Kidney (tissue), 14 donors: ENCODE data around the gene PLPP3. TPM values are rescaled to one million over a fixed set of nuclear protein-coding genes. Genes with fewer than 3 reads are reported as not detected.

Experiments
- DNase-seq, 5 donors: peaks; one replicate each; pipeline ENCODE4 v3.0.0-alpha.2; 2013 to 2020
- FAIRE-seq: peaks from 2 replicates; lab custom pipeline; 2012; peaks lifted over from hg19 to GRCh38; lab: Jason Lieb, UNC
- H3K27ac ChIP-seq, 2 donors: one replicate each; pipeline ENCODE4 v1.7.0; 2013; ENCODE audit warnings: low read depth in 2 of 2, low read length in 2 of 2, inconsistent platforms in 1 of 2
- H3K27me3 ChIP-seq: one replicate; pipeline ENCODE4 v1.7.1; 2013; ENCODE audit warnings: low read length, inconsistent platforms; ENCODE audit not compliant: control insufficient read depth, insufficient read depth
- H3K36me3 ChIP-seq, 3 donors: one replicate each; pipeline versions ENCODE4 v1.7.0 to v1.7.1; 2013; ENCODE audit warnings: low read length in 3 of 3, control low read depth in 1 of 3, inconsistent platforms in 1 of 3; ENCODE audit not compliant: insufficient read depth in 3 of 3, control insufficient read depth in 2 of 3
- H3K4me1 ChIP-seq, 3 donors: one replicate each; pipeline versions ENCODE4 v1.7.0 to v1.7.1; 2013; ENCODE audit warnings: low read length in 3 of 3, inconsistent platforms in 1 of 3, low read depth in 1 of 3; ENCODE audit not compliant: control insufficient read depth in 2 of 3, insufficient read depth in 2 of 3
- H3K4me3 ChIP-seq, 3 donors: one replicate each; pipeline versions ENCODE4 v1.7.0 to v1.8.1; 2013; ENCODE audit warnings: low read length in 3 of 3, control low read depth in 1 of 3, inconsistent platforms in 1 of 3
- H3K9ac ChIP-seq, 3 donors: one replicate each; pipeline versions ENCODE4 v1.7.0 to v1.7.1; 2013; ENCODE audit warnings: low read length in 3 of 3, control low read depth in 1 of 3, inconsistent platforms in 1 of 3
- H3K9me3 ChIP-seq, 3 donors: one replicate each; pipeline versions ENCODE4 v1.7.0 to v1.7.1; 2013; ENCODE audit warnings: low read length in 3 of 3, control low read depth in 1 of 3, inconsistent platforms in 1 of 3; ENCODE audit not compliant: control insufficient read depth in 2 of 3, insufficient read depth in 1 of 3
- intact Hi-C: fragments of 100-400 bp; cut with DNase I; formaldehyde crosslinking; loops from one replicate; pipeline ENCODE4 v1.11.1; 2022
- polyA plus RNA-seq: library from polyadenylated mRNA; stranded (reverse); fragments of 350-450 nt; fragmentation: Illumina TruSeq; extraction: RNeasy Lipid Tissue Mini Kit (QIAGEN cat#74804); gene quantifications from one replicate; pipeline ENCODE4 v1.2.3, GENCODE V29; 2014; ENCODE audit warnings: low read depth, low replicate concordance; ENCODE audit not compliant: insufficient read depth
- total RNA-seq: library from RNA; stranded (reverse); fragmentation: NEBNext Ultra II Directional; extraction: Animal tissue kit (Norgen Biotek cat#: 25700); gene quantifications from one replicate; pipeline ENCODE4 v1.2.1, GENCODE V29; 2021
- TF ChIP-seq, protein P1 (sequence below): IDR thresholded peaks from 3 replicates; pipeline ENCODE4 v1.5.1; 2012; ENCODE audit warnings: mild to moderate bottlenecking, moderate library complexity, borderline replicate concordance; ENCODE audit not compliant: insufficient read depth; ENCODE audit errors: extremely low read depth
- donor health status: control.
- donor health status: control.
- donor health status: control.
- donor health status: control.
- donor health status: control.
- donor health status: DM: yes; HTN: yes; CAD: no.
- donor health status: Normal renal cell carcinoma (clear cell type).

Gene PLPP3
- total and polyA plus RNA-seq, 2 donors from 2014 or later, result 100 to 107 TPM

DNA sequence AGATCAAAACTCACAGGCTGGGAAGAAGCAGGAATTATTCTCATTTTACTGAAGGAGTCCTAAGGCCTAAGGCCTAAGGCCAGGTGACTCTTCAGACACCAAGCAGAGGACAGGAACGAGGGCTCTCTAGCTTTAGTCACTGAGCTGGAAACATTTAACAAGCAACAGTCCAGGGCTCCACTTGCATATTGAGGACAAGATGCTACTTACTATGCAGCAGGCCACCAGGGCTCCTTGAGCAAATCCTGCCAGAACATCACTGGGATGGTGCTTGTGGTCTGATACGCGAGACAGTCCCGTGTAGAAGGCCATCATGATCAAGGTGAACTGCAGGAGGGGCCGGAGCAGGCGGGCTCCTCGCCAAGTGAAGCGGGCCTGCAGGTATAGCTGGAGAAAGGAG, 67.6 kb downstream of the PLPP3 start:
- peaks cover 9 to 52% (median 30%) of the 10 kb centered on the region in 3 donors for H3K36me3 ChIP-seq
- TF ChIP-seq, protein P1, sequence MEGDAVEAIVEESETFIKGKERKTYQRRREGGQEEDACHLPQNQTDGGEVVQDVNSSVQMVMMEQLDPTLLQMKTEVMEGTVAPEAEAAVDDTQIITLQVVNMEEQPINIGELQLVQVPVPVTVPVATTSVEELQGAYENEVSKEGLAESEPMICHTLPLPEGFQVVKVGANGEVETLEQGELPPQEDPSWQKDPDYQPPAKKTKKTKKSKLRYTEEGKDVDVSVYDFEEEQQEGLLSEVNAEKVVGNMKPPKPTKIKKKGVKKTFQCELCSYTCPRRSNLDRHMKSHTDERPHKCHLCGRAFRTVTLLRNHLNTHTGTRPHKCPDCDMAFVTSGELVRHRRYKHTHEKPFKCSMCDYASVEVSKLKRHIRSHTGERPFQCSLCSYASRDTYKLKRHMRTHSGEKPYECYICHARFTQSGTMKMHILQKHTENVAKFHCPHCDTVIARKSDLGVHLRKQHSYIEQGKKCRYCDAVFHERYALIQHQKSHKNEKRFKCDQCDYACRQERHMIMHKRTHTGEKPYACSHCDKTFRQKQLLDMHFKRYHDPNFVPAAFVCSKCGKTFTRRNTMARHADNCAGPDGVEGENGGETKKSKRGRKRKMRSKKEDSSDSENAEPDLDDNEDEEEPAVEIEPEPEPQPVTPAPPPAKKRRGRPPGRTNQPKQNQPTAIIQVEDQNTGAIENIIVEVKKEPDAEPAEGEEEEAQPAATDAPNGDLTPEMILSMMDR, result no peak
- peaks cover 9 to 71% (median 63%) of the 10 kb centered on the region in 3 donors for H3K4me1 ChIP-seq
- intact Hi-C loops, result no loop called here
- peak overlapping the region in 1 of 3 donors; percentile 23 for H3K9ac ChIP-seq
- H3K4me3 ChIP-seq, result no peak overlapping the region
- no peaks in the 10 kb centered on the region for H3K9me3 ChIP-seq
- H3K27ac ChIP-seq, result peak overlapping the region; percentile 10 to 62
- no peaks in the 10 kb centered on the region for H3K27me3 ChIP-seq
- no peak for DNase-seq
- no peak for FAIRE-seq

DNA sequence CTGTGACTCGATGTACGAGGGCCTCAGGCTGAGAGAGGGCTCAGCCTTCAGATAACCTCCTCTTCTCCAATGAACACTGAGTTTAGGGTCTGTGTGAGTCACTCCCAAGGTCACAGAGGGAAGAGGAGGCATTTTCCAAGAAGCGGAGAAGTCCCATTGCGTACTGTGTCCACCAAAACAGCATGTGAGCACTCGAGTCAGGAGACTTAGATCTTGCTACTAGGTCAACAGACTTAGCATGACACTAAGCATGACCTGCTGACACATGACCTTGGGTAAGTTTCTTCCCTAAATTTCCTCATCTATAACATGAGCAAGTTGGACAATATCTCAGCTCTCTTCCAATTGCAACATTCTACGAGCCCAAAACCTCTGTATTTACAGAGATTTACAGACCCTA, 68.0 kb downstream of the PLPP3 start:
- Histone ChIP-seq H3K27me3 (no peaks in the 10 kb centered on the region), H3K4me1 (peaks cover 9 to 70% (median 65%) of the 10 kb centered on the region in 3 donors), H3K4me3 (no peak overlapping the region), H3K9ac (peak overlapping the region in 2 of 3 donors; percentile 16 to 23), H3K36me3 (peaks cover 9 to 56% (median 30%) of the 10 kb centered on the region in 3 donors), H3K27ac (peak overlapping the region in 1 of 2 donors; percentile 62), H3K9me3 (no peaks in the 10 kb centered on the region)
- DNase-seq (no peak), FAIRE-seq (no peak)
- TF ChIP-seq, protein P1, result no peak
- intact Hi-C loops, result no loop called here

DNA sequence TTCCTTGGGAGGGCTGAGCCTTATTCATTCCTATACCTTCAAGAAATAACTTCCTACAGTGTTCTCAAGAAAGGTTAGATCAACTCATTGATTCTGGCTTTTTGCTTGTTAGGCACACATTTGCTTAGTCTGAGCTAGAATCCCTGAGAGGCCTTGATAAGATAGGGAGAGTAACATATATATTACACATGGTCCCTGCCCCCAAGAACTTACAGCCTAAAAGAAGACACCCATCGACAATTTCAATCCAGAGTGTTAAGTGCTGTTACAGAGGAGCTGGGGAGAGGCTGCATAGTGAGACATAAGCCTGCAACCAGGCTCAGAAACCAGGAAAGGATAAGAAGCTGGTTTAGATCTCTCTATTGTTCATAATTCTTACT, 68.7 kb downstream of the PLPP3 start:
- H3K27ac ChIP-seq, result peak overlapping the region; percentile 7 to 62
- H3K4me3 ChIP-seq, result no peak overlapping the region
- H3K27me3 ChIP-seq, result no peaks in the 10 kb centered on the region
- FAIRE-seq, result no peak
- TF ChIP-seq, protein P1, result no peak
- peak overlapping the region in 1 of 3 donors; percentile 41 for H3K9ac ChIP-seq
- H3K36me3 ChIP-seq, result peaks cover 11 to 56% (median 33%) of the 10 kb centered on the region in 3 donors
- H3K9me3 ChIP-seq, result no peaks in the 10 kb centered on the region
- intact Hi-C loops, result no loop called here
- DNase-seq, result no peak
- H3K4me1 ChIP-seq, result peaks cover 7 to 64% (median 63%) of the 10 kb centered on the region in 3 donors
